Measurements from ENCODE around the gene TMUB2. TPM values are rescaled to one million over a fixed set of nuclear protein-coding genes. Genes with fewer than 3 reads are reported as not detected.

The TMUB2 gene
- total and polyA plus RNA-seq, 9 of the 15 experiments (the other 6 are each of a cell fraction or from before 2014, with no cell fraction given) = 4.1 to 29.8 (median 16.3) TPM

- no peak for TF ChIP-seq REST (IDR thresholded peaks at IDR 0.05; ENCODE audit: borderline replicate concordance)
- no peak for TF ChIP-seq REST (CRISPR knock-in tag; IDR thresholded peaks at IDR 0.05; ENCODE audit: low read depth)
- TF ChIP-seq TBP (optimal IDR thresholded peaks at IDR 0.05; ENCODE audit: low read depth, low read length) = no peak
- TF ChIP-seq U2AF2 (optimal IDR thresholded peaks at IDR 0.05; ENCODE audit: low read depth, low read length) = no peak
- no peak for TF ChIP-seq POLR2G (IDR thresholded peaks at IDR 0.05; ENCODE audit: low read depth, low read length)
- TF ChIP-seq EWSR1 (IDR thresholded peaks at IDR 0.05; ENCODE audit: borderline replicate concordance, low read depth, partially characterized antibody) = no peak
- TF ChIP-seq HSF4 (CRISPR knock-in tag; IDR thresholded peaks at IDR 0.05; ENCODE audit: borderline replicate concordance) = no peak
- no peak for TF ChIP-seq RBFOX2 (IDR thresholded peaks at IDR 0.05; ENCODE audit: low read depth, low read length)
- TF ChIP-seq USF1 (CRISPR knock-in tag; IDR thresholded peaks at IDR 0.05) = no peak
- no peak for TF ChIP-seq FOXA1 (IDR thresholded peaks at IDR 0.05; ENCODE audit: borderline replicate concordance)
Observed at GRCh38 chr17:44235583-44235936, 48.8 kb downstream of the TMUB2 start (continued).

All from K562 (cell line).